ENCODE data around the gene RANBP2.
"Not testable (repeated sequence)": the region's sequence is repeated elsewhere in the genome, so short reads cannot be mapped to it uniquely, and the experiment has no call there.

The RANBP2 gene

GRCh38 chr2:108734656-108735055 is 15.4 kb downstream of the RANBP2 start:
- H3K4me1 Mint-ChIP-seq, H3K27ac Mint-ChIP-seq, H3K4me3 Mint-ChIP-seq, H3K27me3 Mint-ChIP-seq, H3K9me3 Mint-ChIP-seq: not testable (repeated sequence)
- H3K36me3 Mint-ChIP-seq = peaks cover 10% of the 10 kb centered on the region

GRCh38 chr2:108757973-108758372 is 38.7 kb downstream of the RANBP2 start:
- H3K27me3 Mint-ChIP-seq, H3K4me1 Mint-ChIP-seq, H3K4me3 Mint-ChIP-seq, H3K27ac Mint-ChIP-seq, H3K9me3 Mint-ChIP-seq: not testable (repeated sequence)
- peaks cover 10% of the 10 kb centered on the region for H3K36me3 Mint-ChIP-seq

GRCh38 chr2:108762618-108763017 is 43.3 kb downstream of the RANBP2 start:
- H3K4me3 Mint-ChIP-seq = not testable (repeated sequence)

GRCh38 chr2:108766671-108767070 is 47.4 kb downstream of the RANBP2 start:
- H3K27ac Mint-ChIP-seq = not testable (repeated sequence)

More at GRCh38 chr2:108762618-108763017, 43.3 kb downstream of the RANBP2 start:
- H3K27me3 Mint-ChIP-seq, H3K27ac Mint-ChIP-seq, H3K9me3 Mint-ChIP-seq: not testable (repeated sequence)
- Mint-ChIP-seq H3K4me1 (peaks cover 10% of the 10 kb centered on the region), H3K36me3 (peaks cover 26% of the 10 kb centered on the region)

GRCh38 chr2:108767859-108768258 is 48.6 kb downstream of the RANBP2 start:
- not testable (repeated sequence) for H3K4me3 Mint-ChIP-seq, H3K27ac Mint-ChIP-seq, H3K27me3 Mint-ChIP-seq, H3K9me3 Mint-ChIP-seq
- peaks cover 32% of the 10 kb centered on the region for H3K36me3 Mint-ChIP-seq
- peaks cover 12% of the 10 kb centered on the region for H3K4me1 Mint-ChIP-seq

More at GRCh38 chr2:108766671-108767070, 47.4 kb downstream of the RANBP2 start:
- Mint-ChIP-seq H3K4me1 (peaks cover 12% of the 10 kb centered on the region), H3K36me3 (peaks cover 26% of the 10 kb centered on the region)
- not testable (repeated sequence) for H3K9me3 Mint-ChIP-seq, H3K4me3 Mint-ChIP-seq, H3K27me3 Mint-ChIP-seq

GRCh38 chr2:108776475-108776874 is 57.2 kb downstream of the RANBP2 start:
- no peaks in the 10 kb centered on the region for H3K27me3 Mint-ChIP-seq
- H3K4me3 Mint-ChIP-seq = no peak overlapping the region
- H3K9me3 Mint-ChIP-seq = no peaks in the 10 kb centered on the region
- peaks cover 16% of the 10 kb centered on the region for H3K36me3 Mint-ChIP-seq
- no peaks in the 10 kb centered on the region for H3K4me1 Mint-ChIP-seq
- H3K27ac Mint-ChIP-seq = peak overlapping the region; percentile 46

GRCh38 chr2:108778857-108779256 is 59.6 kb downstream of the RANBP2 start:
- Mint-ChIP-seq H3K4me1 (no peaks in the 10 kb centered on the region), H3K9me3 (no peaks in the 10 kb centered on the region), H3K36me3 (peaks cover 18% of the 10 kb centered on the region), H3K4me3 (no peak overlapping the region), H3K27me3 (no peaks in the 10 kb centered on the region), H3K27ac (no peak overlapping the region)

- Mint-ChIP-seq H3K27me3 (no peaks in the 10 kb centered on the region), H3K27ac (peak overlapping the region; percentile 97), H3K36me3 (peaks cover 14% of the 10 kb centered on the region), H3K9me3 (no peaks in the 10 kb centered on the region), H3K4me3 (peak overlapping the region; percentile 99), H3K4me1 (peaks cover 20% of the 10 kb centered on the region)
Observed at GRCh38 chr2:108786008-108786353, 66.7 kb downstream of the RANBP2 start.

GRCh38 chr2:108786354-108787215 is 67.3 kb downstream of the RANBP2 start, which contains the start of gene CCDC138:
Gene CCDC138, plus strand, starts transcription at chr2:108786771. Its CDS starts 52 bp downstream, at chr2:108786823.
- H3K4me1 Mint-ChIP-seq = peaks cover 20% of the 10 kb centered on the region
- no peaks in the 10 kb centered on the region for H3K27me3 Mint-ChIP-seq
- peak within 1 kb of the TSS; percentile 99 for H3K4me3 Mint-ChIP-seq
- peak within 1 kb of the TSS; percentile 97 for H3K27ac Mint-ChIP-seq
- H3K9me3 Mint-ChIP-seq = no peaks in the 10 kb centered on the region
- H3K36me3 Mint-ChIP-seq = peaks cover 16% of the 10 kb centered on the region

- H3K9me3 Mint-ChIP-seq = no peaks in the 10 kb centered on the region
- H3K36me3 Mint-ChIP-seq = peaks cover 14% of the 10 kb centered on the region
- peak overlapping the region; percentile 85 for H3K4me3 Mint-ChIP-seq
- no peaks in the 10 kb centered on the region for H3K27me3 Mint-ChIP-seq
- peak overlapping the region; percentile 38 for H3K27ac Mint-ChIP-seq
- peaks cover 20% of the 10 kb centered on the region for H3K4me1 Mint-ChIP-seq
Observed at GRCh38 chr2:108787216-108787541, 67.9 kb downstream of the RANBP2 start.

GRCh38 chr2:108803045-108803736 is 83.9 kb downstream of the RANBP2 start:
- peaks cover 29% of the 10 kb centered on the region for H3K36me3 Mint-ChIP-seq
- H3K4me3 Mint-ChIP-seq = no peak overlapping the region
- no peak overlapping the region for H3K27ac Mint-ChIP-seq

GRCh38 chr2:108805032-108805431 is 85.8 kb downstream of the RANBP2 start:
- no peak overlapping the region for H3K27ac Mint-ChIP-seq
- no peak overlapping the region for H3K4me3 Mint-ChIP-seq
- H3K27me3 Mint-ChIP-seq = no peaks in the 10 kb centered on the region
- H3K36me3 Mint-ChIP-seq = peaks cover 36% of the 10 kb centered on the region
- H3K9me3 Mint-ChIP-seq = peaks cover 6% of the 10 kb centered on the region
- H3K4me1 Mint-ChIP-seq = no peaks in the 10 kb centered on the region

More at GRCh38 chr2:108803045-108803736, 83.9 kb downstream of the RANBP2 start:
- Mint-ChIP-seq H3K9me3 (no peaks in the 10 kb centered on the region), H3K27me3 (no peaks in the 10 kb centered on the region), H3K4me1 (peaks cover 4% of the 10 kb centered on the region)

GRCh38 chr2:108805782-108806181 is 86.5 kb downstream of the RANBP2 start:
- Mint-ChIP-seq H3K4me3 (no peak overlapping the region), H3K4me1 (no peaks in the 10 kb centered on the region), H3K27ac (no peak overlapping the region), H3K27me3 (no peaks in the 10 kb centered on the region), H3K36me3 (peaks cover 41% of the 10 kb centered on the region), H3K9me3 (peaks cover 6% of the 10 kb centered on the region)

- H3K27me3 Mint-ChIP-seq = no peaks in the 10 kb centered on the region
- no peak overlapping the region for H3K4me3 Mint-ChIP-seq
- peaks cover 44% of the 10 kb centered on the region for H3K36me3 Mint-ChIP-seq
- H3K27ac Mint-ChIP-seq = no peak overlapping the region
- H3K4me1 Mint-ChIP-seq = no peaks in the 10 kb centered on the region
- peaks cover 6% of the 10 kb centered on the region for H3K9me3 Mint-ChIP-seq
Observed at GRCh38 chr2:108806371-108807113, 87.3 kb downstream of the RANBP2 start.

GRCh38 chr2:108809936-108810335 is 90.7 kb downstream of the RANBP2 start:
- Mint-ChIP-seq H3K9me3 (peaks cover 6% of the 10 kb centered on the region), H3K4me1 (no peaks in the 10 kb centered on the region), H3K4me3 (no peak overlapping the region), H3K27me3 (no peaks in the 10 kb centered on the region), H3K27ac (no peak overlapping the region), H3K36me3 (peaks cover 49% of the 10 kb centered on the region)
